A549 (cell line): Measurements from ENCODE around the gene ENPP3. TPM values are rescaled to one million over a fixed set of nuclear protein-coding genes. Genes with fewer than 3 reads are reported as not detected.

Experiments used
- ATAC-seq, 2 experiments: fragments of 200-7000 bp in 1 of 2; fragments of >200 bp in 1 of 2; cut with Nextera tagmentation in 1 of 2; cut with Tn5 transposase in 1 of 2; 3 replicates each; pipeline versions ENCODE4 v1.8.0 to v1.9.1; 2018 to 2020; ENCODE audit warnings: mild to moderate bottlenecking in 1 of 2, moderate library complexity in 1 of 2
- CTCF ChIA-PET: fragments of 300-600 bp; sonication (Branson Sonifier 250); formaldehyde crosslinking; extraction: SDS; loops from one replicate; lab custom pipeline; 2021; ENCODE audit warnings: antibody characterized with exemption, inconsistent platforms; lab: Yijun Ruan, JAX
- POLR2A ChIA-PET: fragments of 350-600 bp; formaldehyde crosslinking; extraction: SDS; loops from one replicate; lab custom pipeline; 2021; ENCODE audit warnings: antibody characterized with exemption, inconsistent platforms; lab: Yijun Ruan, JAX
- DNase-seq, 2 experiments: peaks; one replicate each; pipeline versions ENCODE4 v3.0.0 to v3.0.0-alpha.2; 2011 to 2016; ENCODE audit warnings: low read depth in 1 of 2, low spot score in 1 of 2
- FAIRE-seq: peaks from 2 replicates; lab custom pipeline; 2011; peaks lifted over from hg19 to GRCh38; lab: Jason Lieb, UNC
- H3K27ac ChIP-seq, 2 experiments: fragments of >200 bp; sonication (Bioruptor Twin); formaldehyde crosslinking; 3 replicates each; pipeline ENCODE4 v1.5.1; 2016 to 2017
- H3K4me1 ChIP-seq: fragments of >200 bp; sonication (Bioruptor Twin); formaldehyde crosslinking; 3 replicates; pipeline ENCODE4 v1.6.1; 2016
- H3K4me2 ChIP-seq: fragments of >200 bp; sonication (Bioruptor Twin); formaldehyde crosslinking; 3 replicates; pipeline ENCODE4 v1.6.1; 2016
- H3K4me3 ChIP-seq: fragments of >200 bp; sonication (Bioruptor Twin); formaldehyde crosslinking; 3 replicates; pipeline ENCODE4 v1.5.1; 2016
- H3K9me3 ChIP-seq: fragments of >200 bp; sonication (Bioruptor Twin); formaldehyde crosslinking; 3 replicates; pipeline ENCODE4 v1.6.1; 2016
- BCL3 ChIP-seq: fragments of >200 bp; sonication (Bioruptor Twin); formaldehyde crosslinking; IDR thresholded peaks from 3 replicates; pipeline ENCODE4 v1.6.1; 2016
- BHLHE40 ChIP-seq: IDR thresholded peaks from 2 replicates; pipeline ENCODE4 v1.6.1; 2012; ENCODE audit warnings: low read depth, low read length, inconsistent platforms
- CBX2 ChIP-seq: fragments of 200-600 bp; sonication (generic); IDR thresholded peaks from 2 replicates; pipeline ENCODE4 v1.6.1; 2016; ENCODE audit warnings: low read depth, mild to moderate bottlenecking, borderline replicate concordance
- CEBPB ChIP-seq, 2 experiments: fragments of >200 bp in 1 of 2; sonication (Bioruptor Twin) in 1 of 2; formaldehyde crosslinking in 1 of 2; IDR thresholded peaks; 2 replicates each; pipeline ENCODE4 v1.6.1; 2012 to 2016
- CHD2 ChIP-seq: fragments of 150-350 bp; IDR thresholded peaks from 2 replicates; pipeline ENCODE4 v1.6.1; 2014; ENCODE audit warnings: low read length; ENCODE audit not compliant: partially characterized antibody
- CHD4 ChIP-seq: fragments of 200-600 bp; sonication (generic); IDR thresholded peaks from 2 replicates; pipeline ENCODE4 v1.6.1; 2016; ENCODE audit warnings: antibody characterized with exemption, mild to moderate bottlenecking, borderline replicate concordance
- CTCF ChIP-seq: fragments of >200 bp; sonication (Bioruptor Twin); formaldehyde crosslinking; IDR thresholded peaks from 3 replicates; pipeline ENCODE4 v1.5.1; 2016
- EHF ChIP-seq: fragments of 250-450 bp; sonication (Bioruptor Pico); IDR thresholded peaks from 2 replicates; pipeline ENCODE4 v1.5.0; 2020; ENCODE audit warnings: mild to moderate bottlenecking
- EHMT2 ChIP-seq: fragments of 200-600 bp; sonication (generic); IDR thresholded peaks from 2 replicates; pipeline ENCODE4 v1.6.1; 2016; ENCODE audit warnings: antibody characterized with exemption, low read depth, mild to moderate bottlenecking, moderate library complexity
- EP300 ChIP-seq, 2 experiments: fragments of >200 bp; sonication (Bioruptor Twin); formaldehyde crosslinking; IDR thresholded peaks; 2 replicates in 1 of 2; 3 replicates in 1 of 2; pipeline ENCODE4 v1.6.1; 2016 to 2017
- ESRRA ChIP-seq: fragments of 150-350 bp; IDR thresholded peaks from 2 replicates; pipeline ENCODE4 v1.6.1; 2014; ENCODE audit warnings: mild to moderate bottlenecking, low read length, borderline replicate concordance
- FOSB ChIP-seq: fragments of 250-450 bp; sonication (Bioruptor Pico); IDR thresholded peaks from 2 replicates; pipeline ENCODE4 v1.5.0; 2020; ENCODE audit warnings: mild to moderate bottlenecking, moderate library complexity
- GATA3 ChIP-seq: IDR thresholded peaks from 2 replicates; pipeline ENCODE4 v1.6.1; 2012; ENCODE audit warnings: borderline replicate concordance
- HDAC2 ChIP-seq: fragments of 200-600 bp; sonication (generic); IDR thresholded peaks from 2 replicates; pipeline ENCODE4 v1.6.1; 2016
- HES2 ChIP-seq: fragments of >200 bp; sonication (Bioruptor Twin); formaldehyde crosslinking; IDR thresholded peaks from 2 replicates; pipeline ENCODE4 v1.6.1; 2016
- HEYL ChIP-seq: fragments of 250-450 bp; sonication (Bioruptor Pico); IDR thresholded peaks from 2 replicates; pipeline ENCODE4 v1.8.0; 2021; ENCODE audit warnings: mild to moderate bottlenecking, moderate library complexity
- HOXA7 ChIP-seq: fragments of 250-450 bp; sonication (Bioruptor Pico); IDR thresholded peaks from 2 replicates; pipeline ENCODE4 v1.5.0; 2020; ENCODE audit warnings: mild to moderate bottlenecking, moderate library complexity
- HOXB13 ChIP-seq: fragments of 250-450 bp; sonication (Bioruptor Pico); IDR thresholded peaks from 2 replicates; pipeline ENCODE4 v1.5.0; 2020; ENCODE audit warnings: low read depth, mild to moderate bottlenecking, moderate library complexity
- HOXB5 ChIP-seq: fragments of 250-450 bp; sonication (Bioruptor Pico); IDR thresholded peaks from 2 replicates; pipeline ENCODE4 v1.5.0; 2020; ENCODE audit warnings: mild to moderate bottlenecking, moderate library complexity
- JUN ChIP-seq, 2 experiments: fragments of >200 bp; sonication (Bioruptor Twin); formaldehyde crosslinking; IDR thresholded peaks; 2 replicates in 1 of 2; 3 replicates in 1 of 2; pipeline ENCODE4 v1.6.1; 2016 to 2017
- JUNB ChIP-seq: fragments of >200 bp; sonication (Bioruptor Twin); formaldehyde crosslinking; IDR thresholded peaks from 2 replicates; pipeline ENCODE4 v1.6.1; 2016
- KDM5A ChIP-seq: fragments of 200-600 bp; sonication (generic); IDR thresholded peaks from 2 replicates; pipeline ENCODE4 v1.6.1; 2016; ENCODE audit warnings: antibody characterized with exemption, mild to moderate bottlenecking
- MAFK ChIP-seq: fragments of 450-650 bp; IDR thresholded peaks from 2 replicates; pipeline ENCODE4 v1.6.1; 2014; ENCODE audit not compliant: partially characterized antibody
- MAZ ChIP-seq: fragments of 150-350 bp; IDR thresholded peaks from 2 replicates; pipeline ENCODE4 v1.6.1; 2014; ENCODE audit warnings: antibody characterized with exemption, low read depth, low read length, borderline replicate concordance
- MYC ChIP-seq: IDR thresholded peaks from 2 replicates; pipeline ENCODE4 v1.6.1; 2012; ENCODE audit warnings: mild to moderate bottlenecking, inconsistent platforms, low read length, improper control_type of control experiment, borderline replicate concordance
- NPAS2 ChIP-seq: fragments of 250-450 bp; sonication (Bioruptor Pico); IDR thresholded peaks from 2 replicates; pipeline ENCODE4 v1.8.0; 2022; ENCODE audit warnings: mild to moderate bottlenecking, moderate library complexity, borderline replicate concordance
- NR3C1 ChIP-seq: fragments of >200 bp; sonication (Bioruptor Twin); formaldehyde crosslinking; IDR thresholded peaks from 3 replicates; pipeline ENCODE4 v1.6.1; 2017
- PBX3 ChIP-seq: IDR thresholded peaks from 2 replicates; pipeline ENCODE4 v1.6.1; 2012
- PHF8 ChIP-seq: fragments of 200-600 bp; sonication (generic); IDR thresholded peaks from 2 replicates; pipeline ENCODE4 v1.6.1; 2016; ENCODE audit warnings: low read depth, mild to moderate bottlenecking, antibody characterized with exemption, moderate library complexity, borderline replicate concordance
- POLR2A ChIP-seq: IDR thresholded peaks from 2 replicates; pipeline ENCODE4 v1.6.1; 2012; ENCODE audit warnings: mild to moderate bottlenecking, low read length
- POLR2AphosphoS2 ChIP-seq: conservative IDR thresholded peaks from 2 replicates; pipeline ENCODE4 v1.6.1; 2012; ENCODE audit warnings: low read length, improper control_type of control experiment, inconsistent platforms
- RAD21 ChIP-seq, 2 experiments: fragments of >200 bp in 1 of 2; sonication (Bioruptor Twin) in 1 of 2; formaldehyde crosslinking in 1 of 2; IDR thresholded peaks in 1 of 2; conservative IDR thresholded peaks in 1 of 2; 2 replicates in 1 of 2; 3 replicates in 1 of 2; pipeline ENCODE4 v1.6.1; 2012 to 2018; ENCODE audit warnings: inconsistent platforms in 1 of 2
- RARB ChIP-seq: fragments of 250-450 bp; sonication (Bioruptor Pico); IDR thresholded peaks from 2 replicates; pipeline ENCODE4 v1.8.0; 2021; ENCODE audit warnings: mild to moderate bottlenecking, moderate library complexity
- RFX5 ChIP-seq: fragments of 450-650 bp; IDR thresholded peaks from 2 replicates; pipeline ENCODE4 v1.7.1; 2014; ENCODE audit warnings: antibody characterized with exemption, mild to moderate bottlenecking, moderate library complexity
- SMC3 ChIP-seq: fragments of >200 bp; sonication (Bioruptor Twin); formaldehyde crosslinking; IDR thresholded peaks from 3 replicates; pipeline ENCODE4 v1.6.1; 2018; ENCODE audit warnings: inconsistent platforms
- ZC3H11A ChIP-seq: fragments of 450-650 bp; IDR thresholded peaks from 2 replicates; pipeline ENCODE4 v1.6.1; 2014; ENCODE audit warnings: antibody characterized with exemption, mild to moderate bottlenecking
- ZFP36 ChIP-seq: fragments of 450-650 bp; IDR thresholded peaks from 2 replicates; pipeline ENCODE4 v1.6.1; 2014; ENCODE audit warnings: borderline replicate concordance; ENCODE audit not compliant: partially characterized antibody
- ZNF302 ChIP-seq: fragments of 250-450 bp; sonication (Bioruptor Pico); IDR thresholded peaks from 2 replicates; pipeline ENCODE4 v1.9.0; 2021; ENCODE audit warnings: inconsistent platforms, mild to moderate bottlenecking, moderate library complexity
- ZSCAN20 ChIP-seq: fragments of 250-450 bp; sonication (Bioruptor Pico); IDR thresholded peaks from 2 replicates; pipeline ENCODE4 v1.8.0; 2022; ENCODE audit warnings: mild to moderate bottlenecking, moderate library complexity
- WGBS: methylation state at CpG from one replicate; pipeline ENCODE4 v1.1.6; 2017; ENCODE audit errors: missing lambda C conversion rate; 5-methylcytosine and 5-hydroxymethylcytosine counted together
- polyA plus RNA-seq, 4 experiments: library from polyadenylated mRNA; depleted of rRNA in 3 of 4; stranded (reverse); fragments of >200 nt; fragmentation: RNase III in 1 of 4; extraction: RNeasy Plus Mini Kit Qiagen cat#74134 plus additional on column Dnase treatment in 1 of 4; gene quantifications; 2 replicates in 3 of 4; 3 replicates in 1 of 4; pipeline ENCODE4 v1.2.3, GENCODE V29; 2011 to 2017

The ENPP3 gene
- polyA plus RNA-seq, 2 of the 4 experiments (the other 2 are of a cell fraction), result not detected

GRCh38 chr6:131627724-131628682 is 9.1 kb upstream of the ENPP3 start, which contains the start of gene MED23:
TSS of gene MED23 (minus strand) at chr6:131628242. CDS start at chr6:131628049, 193 bp downstream.
- peak; percentile 68 to 93 for DNase-seq
- Histone ChIP-seq H3K4me1 (peaks cover 10% of the 10 kb centered on the region; the same call in 2 of the 3 replicates), H3K4me2 (peak within 1 kb of the TSS; percentile 88), H3K9me3 (no peaks in the 10 kb centered on the region), H3K4me3 (peak within 1 kb of the TSS; percentile 69), H3K27ac (peak within 1 kb of the TSS; percentile 85 to 91)
- ChIA-PET CTCF (interaction anchor here (0.5 to 3.1 kb wide), 32 partner anchors 9 to 1358 kb away, joined by 3 to 24 read pairs (median 4); partner anchors contain the start of genes ARG1 and ENPP3), POLR2A (interaction anchor here (0.6 to 0.7 kb wide), 3 partner anchors 12 to 1590 kb away, joined by 3 to 4 read pairs (median 3); no protein-coding TSS in a partner anchor)
- no peak for FAIRE-seq
- ATAC-seq, result peak; percentile 98
- 3% methylated on average over 11 of the region's 53 CpGs for WGBS
- TF ChIP-seq CTCF (peak; percentile 91), HDAC2 (no peak), BHLHE40 (no peak), SMC3 (peak; percentile 76), PHF8 (0 out of 2 replicates have a peak, but pooled peaks have one; percentile 41), HOXA7 (CRISPR knock-in tag) (no peak), NPAS2 (no peak), CBX2 (no peak), CHD4 (no peak), MAZ (no peak), GATA3 (no peak), ZC3H11A (no peak; the same call in 1 of the 2 replicates), HOXB5 (CRISPR knock-in tag) (0 out of 2 replicates have a peak, but pooled peaks have one; percentile 43), FOSB (CRISPR knock-in tag) (no peak), JUN (IDR thresholded peaks at IDR 0.05) (peak; percentile 64 to 88; a peak in 3 of 5 replicates), NR3C1 (no peak), ZFP36 (no peak), HOXB13 (CRISPR knock-in tag) (no peak), ESRRA (no peak), PBX3 (no peak), RFX5 (peak; percentile 51; the same call in 1 of the 2 replicates), CEBPB (IDR thresholded peaks at IDR 0.05) (0 out of 4 replicates have a peak, but pooled peaks of 1 of the 2 experiments have one; percentile 30), EP300 (IDR thresholded peaks at IDR 0.05) (no peak), CHD2 (no peak), EHF (CRISPR knock-in tag) (no peak), RARB (CRISPR knock-in tag) (no peak), EHMT2 (no peak), BCL3 (0 out of 3 replicates have a peak, but pooled peaks have one; percentile 41), MAFK (no peak), ZNF302 (CRISPR knock-in tag) (no peak), RAD21 (conservative IDR thresholded peaks at IDR 0.05 in 1 of 2, IDR thresholded peaks at IDR 0.05 in 1 of 2) (peak; percentile 65 to 75), KDM5A (peak; percentile 86), MYC (no peak), JUNB (no peak), POLR2A (peak; percentile 40), POLR2AphosphoS2 (no peak), HEYL (CRISPR knock-in tag) (no peak), HES2 (no peak), ZSCAN20 (CRISPR knock-in tag) (no peak)
